Heart left ventricle (tissue), 16 donors: ENCODE results near the gene YPEL3. TPM values are rescaled to one million over a fixed set of nuclear protein-coding genes. Genes with fewer than 3 reads are reported as not detected.

Experiments used
- ATAC-seq, 4 donors: fragments of 200-7000 bp; cut with Tn5 transposase; one replicate each; pipeline ENCODE4 v1.9.1; 2020 to 2022; ENCODE audit warnings: moderate library complexity in 4 of 4, mild to moderate bottlenecking in 3 of 4, moderate number of reproducible peaks in 1 of 4
- DNase-seq, 5 donors: peaks; one replicate each; pipeline ENCODE4 v3.0.0-alpha.2; 2020
- H3K27ac ChIP-seq, 12 donors: fragments of 200-600 bp; sonication (generic) in 4 of 12; one replicate each; pipeline versions ENCODE4 v1.5.0 to v1.8.0; 2016 to 2022; ENCODE audit warnings: mild to moderate bottlenecking in 2 of 12
- H3K27me3 ChIP-seq, 9 donors: fragments of 200-600 bp; sonication (generic) in 2 of 9; one replicate each; pipeline versions ENCODE4 v1.5.1 to v1.8.0; 2016 to 2022; ENCODE audit warnings: mild to moderate bottlenecking in 3 of 9
- H3K36me3 ChIP-seq, 9 donors: fragments of 200-600 bp; sonication (generic) in 2 of 9; one replicate each; pipeline versions ENCODE4 v1.5.0 to v1.8.0; 2018 to 2022; ENCODE audit warnings: mild to moderate bottlenecking in 2 of 9
- H3K4me1 ChIP-seq, 12 donors: fragments of 200-600 bp; sonication (generic) in 4 of 12; one replicate each; pipeline versions ENCODE4 v1.5.0 to v1.8.0; 2016 to 2022; ENCODE audit warnings: mild to moderate bottlenecking in 3 of 12
- H3K4me3 ChIP-seq, 12 donors: fragments of 200-600 bp; sonication (generic) in 4 of 12; one replicate each; pipeline versions ENCODE4 v1.5.0 to v1.8.0; 2017 to 2022; ENCODE audit warnings: mild to moderate bottlenecking in 9 of 12, moderate library complexity in 4 of 12
- H3K9me3 ChIP-seq, 12 donors: fragments of 200-600 bp; sonication (generic) in 4 of 12; one replicate each; pipeline versions ENCODE4 v1.5.0 to v1.8.0; 2016 to 2022; ENCODE audit warnings: mild to moderate bottlenecking in 1 of 12
- CTCF ChIP-seq, 12 donors: fragments of 200-600 bp; sonication (generic) in 4 of 12; IDR thresholded peaks; one replicate each; pipeline versions ENCODE4 v1.5.0 to v1.8.0; 2018 to 2022; ENCODE audit warnings: antibody characterized with exemption in 12 of 12, mild to moderate bottlenecking in 5 of 12
- POLR2A ChIP-seq, 2 donors: fragments of 450-650 bp; IDR thresholded peaks; one replicate each; pipeline ENCODE4 v1.6.1; 2017; ENCODE audit warnings: antibody characterized with exemption in 2 of 2, mild to moderate bottlenecking in 2 of 2, moderate library complexity in 2 of 2
- WGBS, 4 donors: extraction: QIAGEN DNeasy Blood & Tissue Kit in 2 of 4; methylation state at CpG; one replicate each; pipeline versions ENCODE4 v1.1.5 to v1.1.7; 2013 to 2018; 5-methylcytosine and 5-hydroxymethylcytosine counted together
- intact Hi-C, 10 donors: fragments of 100-400 bp; cut with DNase I; formaldehyde crosslinking; loops; one replicate each; pipeline versions ENCODE4 v1.11.1 to v1.14.2; 2022
- polyA plus RNA-seq, 2 donors: library from polyadenylated mRNA; stranded (reverse); fragments of 200-250 nt; gene quantifications; one replicate each; pipeline ENCODE4 v1.2.3, GENCODE V29; 2013
- total RNA-seq, 9 donors: library from RNA; depleted of rRNA in 2 of 9; stranded (reverse); fragments of >200 nt in 2 of 9; fragmentation: NEBNext Ultra II Directional in 3 of 9; extraction: Animal tissue kit (Norgen Biotek cat#: 25700) in 3 of 9; gene quantifications; one replicate each; pipeline versions ENCODE4 v1.1.0 to v1.2.4, GENCODE V29; 2016 to 2023
- donor health status: ischemic (EF 13 %, LVEDD 7.1; RV severe dilation, severe dysfunction).
- donor health status: healthy with polysubstance abuse.
- donor health status: DM: no; HTN: yes; CAD: no.
- donor health status: DM: no; HTN: no; CAD: no.
- donor health status: ischemic (EF 25% LVEDD 6.9; RV normal size, moderate dysfunction).
- donor health status: ischemic (EF 25% LVEDD 5.7; RV mildly dilated, moderate dysfunction).
- donor health status: healthy.
- donor health status: DM: yes; HTN: yes; CAD: no.
- donor health status: ischemic (EF 35%, LVEDD 5.7; RV mildly dilated, moderate dysfunction).
- donor health status: nonischemic (EF 11% LVEDD 7.7; RV severe dilation, severe dysfunction).
- donor health status: DM: yes; HTN: yes; CAD: no.
- donor health status: PGD.
- donor health status: ischemic (EF 29% LVEDD 5.4; RV normal size, mild dysfunction).
- donor health status: nonischemic (EF 23%, LVEDD 6.1; RV moderate dilation, normal function).

The YPEL3 gene
- total and polyA plus RNA-seq, 11 donors: 34.8 to 248 (median 50.3) TPM

- 62 to 78% (median 64%) methylated on average over 6 of the region's 6 CpGs for WGBS, 4 donors
- DNase-seq (peak in 1 of 5 donors; percentile 40), ATAC-seq (no peak)
- no peaks in the 10 kb centered on the region for H3K27me3 ChIP-seq
- peak overlapping the region in 1 of 12 donors; percentile 95 for H3K4me3 ChIP-seq
- no peaks in the 10 kb centered on the region for H3K9me3 ChIP-seq
- no peak for TF ChIP-seq POLR2A (IDR thresholded peaks at IDR 0.05)
- TF ChIP-seq CTCF (IDR thresholded peaks at IDR 0.05): no peak
- H3K4me1 ChIP-seq: peaks cover 0 to 51% (median 30%) of the 10 kb centered on the region in 12 donors
- no peak overlapping the region for H3K27ac ChIP-seq
- peaks cover 0 to 70% (median 56%) of the 10 kb centered on the region in 9 donors for H3K36me3 ChIP-seq
- intact Hi-C loops: loop anchor here in 1 of 10 donors (2.0 kb wide), 1 partner anchor 13 kb away; the partner anchor contains the start of gene TBX6
These were observed 18.4 kb downstream of the YPEL3 start for GRCh38 chr16:30077656-30078055.

- TF ChIP-seq CTCF (IDR thresholded peaks at IDR 0.05): no peak
- no peak for TF ChIP-seq POLR2A (IDR thresholded peaks at IDR 0.05)
- peaks cover 0 to 70% (median 56%) of the 10 kb centered on the region in 9 donors for H3K36me3 ChIP-seq
- WGBS, 4 donors: 2 to 6% (median 3%) methylated on average over 16 to 33 of the region's 33 CpGs
- peak overlapping the region; percentile 72 to 97 (median 94) for H3K27ac ChIP-seq
- intact Hi-C loops: loop anchor here in 1 of 10 donors (2.0 kb wide), 1 partner anchor 14 kb away; the partner anchor contains the start of gene TBX6
- H3K27me3 ChIP-seq: no peaks in the 10 kb centered on the region
- ATAC-seq (peak in 2 of 4 donors; percentile 30 to 40), DNase-seq (peak in 2 of 5 donors; percentile 30 to 49)
- H3K4me1 ChIP-seq: peaks cover 0 to 51% (median 30%) of the 10 kb centered on the region in 12 donors
- no peaks in the 10 kb centered on the region for H3K9me3 ChIP-seq
- H3K4me3 ChIP-seq: peak overlapping the region; percentile 91 to 100 (median 97)
These were observed 19.7 kb downstream of the YPEL3 start for GRCh38 chr16:30076276-30076791.

GRCh38 chr16:30075503-30076275, 20.3 kb downstream of the YPEL3 start, which contains the start of gene PPP4C:
PPP4C (plus strand) TSS chr16:30075994; CDS start chr16:30076378, 384 bp downstream.
- Histone ChIP-seq H3K27ac (peak within 1 kb of the TSS; percentile 72 to 97 (median 94)), H3K9me3 (no peaks in the 10 kb centered on the region), H3K36me3 (peaks cover 0 to 70% (median 56%) of the 10 kb centered on the region in 9 donors), H3K4me1 (peaks cover 0 to 53% (median 32%) of the 10 kb centered on the region in 12 donors), H3K27me3 (no peaks in the 10 kb centered on the region), H3K4me3 (peak within 1 kb of the TSS; percentile 91 to 100 (median 97))
- ATAC-seq (peak; percentile 84 to 96 (median 92)), DNase-seq (peak; percentile 93 to 96 (median 94))
- peak in 1 of 2 donors; percentile 76 for TF ChIP-seq POLR2A (IDR thresholded peaks at IDR 0.05)
- peak in 5 of 12 donors; percentile 9 to 42 (median 24) for TF ChIP-seq CTCF (IDR thresholded peaks at IDR 0.05)
- WGBS, 4 donors: 1 to 2% (median 2%) methylated on average over 59 to 67 of the region's 67 CpGs
- intact Hi-C loops: loop anchor here in 1 of 10 donors (2.0 kb wide), 1 partner anchor 15 kb away; the partner anchor contains the start of gene TBX6

- peak overlapping the region in 3 of 12 donors; percentile 1 to 90 (median 19) for H3K4me3 ChIP-seq
- H3K27me3 ChIP-seq: no peaks in the 10 kb centered on the region
- peak overlapping the region in 4 of 12 donors; percentile 42 to 100 (median 54) for H3K27ac ChIP-seq
- DNase-seq: no peak
- no peaks in the 10 kb centered on the region for H3K9me3 ChIP-seq
- TF ChIP-seq CTCF (IDR thresholded peaks at IDR 0.05) (no peak), POLR2A (IDR thresholded peaks at IDR 0.05) (no peak)
- ATAC-seq: no peak
- H3K4me1 ChIP-seq: peaks cover 0 to 59% (median 45%) of the 10 kb centered on the region in 12 donors
- intact Hi-C loops: loop anchor here in 1 of 10 donors (5.0 kb wide), 1 partner anchor 337 kb away; the partner anchor contains the start of gene ZNF771
- peaks cover 0 to 74% (median 67%) of the 10 kb centered on the region in 9 donors for H3K36me3 ChIP-seq
These were observed 25.5 kb downstream of the YPEL3 start for GRCh38 chr16:30070490-30070889.
